HG03097 (cell line): ENCODE data around the gene SMG6.
"Not testable (repeated sequence)": the region's sequence is repeated elsewhere in the genome, so short reads cannot be mapped to it uniquely, and the experiment has no call there.

ENCODE experiments used
- ATAC-seq: cut with Tn5 transposase; IDR thresholded peaks from one replicate; pipeline ENCODE4 v1.9.1; 2021; ENCODE audit not compliant: unreplicated experiment, low FRiP score

Gene SMG6

GRCh38 chr17:2264067-2264860 is 39.3 kb downstream of the SMG6 start:
- ATAC-seq, result no peak

GRCh38 chr17:2263183-2264066 is 40.2 kb downstream of the SMG6 start:
- ATAC-seq, result no peak

GRCh38 chr17:2262135-2262587 is 41.4 kb downstream of the SMG6 start:
- no peak for ATAC-seq

GRCh38 chr17:2259769-2260536 is 43.6 kb downstream of the SMG6 start:
- peak; percentile 50 for ATAC-seq

DNA sequence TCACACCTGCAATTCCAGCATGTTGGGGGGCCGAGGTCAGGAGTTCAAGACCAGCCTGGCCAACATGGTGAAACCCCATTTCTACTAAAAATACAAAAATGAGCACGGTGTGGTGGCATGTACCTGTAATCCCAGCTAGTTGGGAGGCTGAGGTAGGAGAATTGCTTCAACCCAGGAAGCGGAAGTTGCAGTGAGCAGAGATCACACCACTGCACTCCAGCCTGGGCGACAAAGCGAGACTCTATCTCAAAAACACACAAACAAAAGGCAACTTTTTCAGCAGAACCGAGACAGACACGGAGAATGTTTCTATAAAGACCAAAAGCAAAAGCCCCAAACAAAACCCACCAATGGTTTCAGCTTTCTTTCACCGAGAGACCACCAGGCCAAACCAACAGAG is 44.8 kb downstream of the SMG6 start:
- ATAC-seq, result not testable (repeated sequence)

- peak; percentile 79 for ATAC-seq
These were observed 49.7 kb downstream of the SMG6 start for GRCh38 chr17:2253768-2254406.

- ATAC-seq, result no peak
These were observed 50.2 kb downstream of the SMG6 start for GRCh38 chr17:2253362-2253761.

DNA sequence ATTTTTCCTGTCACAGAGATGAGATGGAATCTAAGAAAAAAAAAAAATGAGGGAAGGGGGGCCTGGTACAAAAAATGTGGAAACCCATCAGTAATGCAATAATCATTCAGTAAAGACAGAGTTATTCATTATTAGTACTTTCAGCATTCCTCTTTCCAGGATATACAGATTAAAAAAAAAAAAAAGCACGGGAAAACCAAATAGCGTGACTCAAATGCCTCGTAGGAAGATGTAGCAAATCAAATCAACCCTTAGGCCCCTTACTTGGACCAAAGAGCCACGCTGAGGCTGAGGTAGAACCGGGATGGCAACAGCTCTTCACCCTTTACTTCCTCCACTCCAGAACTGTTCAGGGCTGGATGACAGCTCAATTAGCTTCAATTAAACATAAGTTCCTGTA is 52.5 kb downstream of the SMG6 start:
- no peak for ATAC-seq

GRCh38 chr17:2250140-2251095 is 53.2 kb downstream of the SMG6 start:
- ATAC-seq, result no peak

GRCh38 chr17:2247005-2247404 is 56.6 kb downstream of the SMG6 start:
- no peak for ATAC-seq

DNA sequence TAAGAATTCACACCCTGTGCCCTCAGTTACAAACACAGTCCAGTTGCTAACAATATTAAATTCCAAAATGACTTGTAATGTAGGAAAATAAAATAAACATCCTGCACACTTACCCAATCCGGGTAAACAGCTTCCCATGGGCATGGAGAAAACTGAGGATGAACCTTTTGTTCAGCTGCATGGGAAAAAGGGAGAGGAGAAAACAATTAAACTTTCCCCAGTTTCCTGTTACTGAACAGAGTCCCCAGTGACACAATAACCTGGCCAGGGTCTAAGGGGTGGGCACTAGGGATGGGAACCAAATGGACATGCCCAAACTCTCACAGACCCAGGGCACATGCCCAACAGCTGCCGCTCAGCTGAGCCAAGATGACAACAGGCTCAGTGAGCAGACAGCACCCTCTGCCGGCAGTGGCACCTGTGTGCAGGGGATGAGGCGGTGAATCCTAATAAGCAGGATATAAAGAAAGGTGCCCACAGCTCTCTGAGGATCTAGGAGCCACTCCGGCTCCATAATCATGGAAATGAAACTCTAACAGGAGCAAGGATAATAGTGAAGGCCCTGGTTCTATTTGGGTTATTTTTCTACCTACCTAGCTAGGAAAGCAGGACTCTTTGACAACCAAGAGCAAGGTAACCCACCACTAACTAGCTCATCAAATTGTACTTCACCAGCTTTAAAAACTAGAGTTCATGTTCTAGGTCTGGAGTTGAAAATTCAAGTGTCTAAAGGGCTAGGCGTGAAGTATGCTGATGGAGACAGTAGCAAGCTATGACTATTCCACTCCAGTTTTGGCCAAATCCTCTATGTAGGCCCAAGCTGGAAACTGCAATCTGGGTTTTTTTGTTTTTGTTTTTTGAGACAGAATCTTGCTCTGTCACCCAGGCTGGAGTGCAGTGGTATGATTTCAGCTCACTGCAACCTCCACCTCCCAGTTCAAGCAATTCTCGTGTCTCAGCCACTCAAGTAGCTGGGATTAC is 58.8 kb downstream of the SMG6 start:
- ATAC-seq, result no peak

DNA sequence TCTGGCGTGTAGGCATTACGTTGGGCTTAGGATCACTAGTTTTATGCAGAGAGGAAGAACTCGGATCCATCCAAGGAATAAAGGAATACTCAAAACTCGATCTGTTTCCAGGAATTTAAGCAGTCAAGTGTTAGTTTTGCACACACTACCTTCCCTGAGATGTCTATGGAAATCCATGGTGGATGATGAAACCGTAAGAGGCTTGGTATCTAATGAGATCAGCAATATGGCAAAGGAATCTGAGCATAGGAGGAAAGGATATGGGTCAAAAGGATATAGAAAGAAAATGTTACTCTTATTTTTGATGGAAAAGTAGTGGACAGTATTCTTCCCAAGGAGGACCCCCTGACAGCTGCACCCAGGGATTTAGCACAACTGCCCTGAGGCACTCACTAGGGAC is 59.6 kb downstream of the SMG6 start:
- ATAC-seq, result no peak

DNA sequence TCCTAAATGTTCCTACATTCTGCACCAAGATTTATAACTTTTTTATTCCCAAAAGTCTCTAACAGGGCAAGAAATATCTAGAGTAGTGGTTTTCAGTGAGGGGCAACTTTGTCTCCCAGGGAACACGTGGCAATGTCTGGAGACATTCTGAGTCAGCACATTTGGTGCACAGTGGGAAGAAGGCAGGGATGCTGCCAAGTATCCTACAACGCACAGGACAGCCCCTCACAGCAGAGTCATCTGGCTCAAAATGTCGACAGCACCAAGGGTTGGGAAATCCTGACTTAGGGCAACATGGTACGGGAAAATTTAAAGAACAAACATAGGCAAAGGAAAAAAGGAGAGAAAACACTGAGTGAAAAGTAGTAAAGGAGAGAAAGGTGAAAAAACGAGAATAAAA is 61.8 kb downstream of the SMG6 start:
- no peak for ATAC-seq

- ATAC-seq, result no peak
These were observed 63.0 kb downstream of the SMG6 start for GRCh38 chr17:2240541-2240940.

DNA sequence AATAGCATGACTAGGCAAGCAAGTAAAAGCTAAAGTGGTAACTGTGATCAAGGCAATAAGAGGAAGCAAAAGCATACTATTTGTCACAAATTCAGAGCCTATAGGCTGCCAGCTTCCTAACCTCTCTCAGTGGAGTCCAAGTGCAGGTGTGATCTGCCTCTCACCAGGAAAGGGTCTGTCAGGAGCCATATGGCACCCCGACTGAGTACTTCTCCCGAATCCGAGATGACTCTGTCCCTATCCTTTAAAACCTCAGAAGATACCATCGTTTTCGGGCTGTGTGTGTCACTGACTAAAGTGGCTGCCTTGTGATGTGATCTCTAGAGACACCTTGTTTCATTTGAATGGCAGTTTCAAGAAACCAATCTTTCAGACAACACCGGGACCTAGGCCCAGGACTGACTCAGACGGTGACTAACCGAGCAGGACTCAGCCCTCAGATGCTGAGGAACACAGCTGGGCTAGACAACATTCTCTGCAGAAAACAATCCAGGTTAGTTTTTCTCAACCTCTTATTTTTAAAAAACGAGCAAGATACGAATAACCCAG is 63.6 kb downstream of the SMG6 start:
- peak; percentile 61 for ATAC-seq

DNA sequence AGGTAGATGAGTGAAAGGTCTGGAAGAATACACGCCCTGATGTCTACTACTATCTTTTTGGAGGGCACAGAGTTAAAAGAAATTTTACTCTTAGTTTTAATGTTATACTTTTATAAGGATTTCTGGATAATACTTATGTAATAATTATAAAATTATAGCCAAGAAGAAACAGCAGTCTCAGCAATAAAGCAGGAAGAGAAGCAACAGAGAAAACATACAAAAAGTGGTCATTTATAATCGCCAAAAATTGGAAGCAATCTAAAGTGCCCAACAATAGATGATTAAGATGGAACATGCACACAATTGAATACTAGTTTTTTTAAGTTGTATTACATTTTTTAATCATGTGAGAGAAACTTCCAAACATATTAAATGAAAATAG is 64.4 kb downstream of the SMG6 start:
- peak; percentile 2 for ATAC-seq

DNA sequence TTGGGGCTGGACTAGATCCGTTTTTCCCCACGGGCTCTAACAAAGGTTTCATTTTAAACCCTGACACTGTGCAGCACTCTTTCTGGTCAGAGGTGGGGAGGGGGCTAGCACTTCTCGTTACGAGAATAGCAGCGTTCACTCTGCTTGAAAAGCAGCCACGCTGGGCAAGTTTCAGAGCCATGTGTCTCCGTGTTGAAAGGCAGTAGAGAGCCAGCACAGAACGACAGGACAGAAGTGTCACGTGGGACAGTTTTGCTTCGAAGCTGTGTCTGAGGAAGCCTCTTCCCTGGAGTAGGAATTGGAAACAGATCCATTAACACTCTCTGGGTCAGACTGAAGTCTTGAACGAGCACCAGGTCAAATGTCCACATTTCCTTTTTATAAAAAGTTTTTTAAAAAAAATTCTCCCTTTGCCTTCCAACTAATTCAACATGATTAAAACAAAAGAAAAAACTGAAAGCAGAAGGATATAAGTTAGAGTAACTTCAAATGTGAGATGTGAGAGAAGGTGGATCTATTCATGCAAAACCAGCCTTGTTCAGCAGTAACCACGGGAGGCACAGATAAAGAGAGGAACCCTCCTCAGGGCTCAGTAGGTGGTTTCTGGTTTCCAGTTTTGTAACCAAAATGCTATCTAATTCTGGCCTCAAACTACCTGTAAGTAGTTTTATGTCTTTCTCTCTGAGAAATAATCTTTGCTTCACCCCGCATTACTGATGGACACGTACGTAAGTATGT is 65.0 kb downstream of the SMG6 start:
- peak; percentile 45 for ATAC-seq
